HL-60 (cell line): ENCODE data around the gene SNTG2.

Experiments used
- DNase-seq, 2 experiments: peaks; one replicate each; pipeline ENCODE4 v3.0.0-alpha.2; 2010 to 2020; ENCODE audit warnings: low read depth in 1 of 2, low spot score in 1 of 2
- H3K27ac ChIP-seq: fragments of 250-450 bp; sonication (Bioruptor Pico); replicated peaks from 2 replicates; pipeline ENCODE4 v1.5.1; 2020; ENCODE audit warnings: mild to moderate bottlenecking, moderate library complexity
- H3K27me3 ChIP-seq: fragments of 250-450 bp; sonication (Bioruptor Pico); 2 replicates; pipeline ENCODE4 v1.5.1; 2021; ENCODE audit warnings: mild to moderate bottlenecking, moderate library complexity; ENCODE audit not compliant: insufficient read depth, poor library complexity, severe bottlenecking
- H3K4me3 ChIP-seq: replicated peaks from 2 replicates; pipeline ENCODE4 v1.5.1; 2011; ENCODE audit warnings: mild to moderate bottlenecking, control low read depth, low read length; ENCODE audit not compliant: insufficient read depth
- GABPA ChIP-seq: IDR thresholded peaks from 2 replicates; pipeline ENCODE4 v1.6.1; 2012; ENCODE audit warnings: low read depth
- POLR2AphosphoS5 ChIP-seq: IDR thresholded peaks from 2 replicates; pipeline ENCODE4 v1.6.1; 2012; ENCODE audit warnings: low read depth
- REST ChIP-seq: IDR thresholded peaks from 2 replicates; pipeline ENCODE4 v1.6.1; 2012; ENCODE audit warnings: low read depth; ENCODE audit not compliant: insufficient replicate concordance
- SPI1 ChIP-seq: IDR thresholded peaks from 2 replicates; pipeline ENCODE4 v1.6.1; 2012; ENCODE audit warnings: low read depth, mild to moderate bottlenecking, borderline replicate concordance
- TF ChIP-seq, protein P1 (sequence below): IDR thresholded peaks from one replicate; pipeline ENCODE4 v1.5.1; 2011; ENCODE audit warnings: low read length, control low read depth, inconsistent platforms; ENCODE audit not compliant: insufficient read depth

SNTG2 gene

GRCh38 chr2:1278125-1278524 is 327.5 kb downstream of the SNTG2 start:
- TF ChIP-seq, protein P1, sequence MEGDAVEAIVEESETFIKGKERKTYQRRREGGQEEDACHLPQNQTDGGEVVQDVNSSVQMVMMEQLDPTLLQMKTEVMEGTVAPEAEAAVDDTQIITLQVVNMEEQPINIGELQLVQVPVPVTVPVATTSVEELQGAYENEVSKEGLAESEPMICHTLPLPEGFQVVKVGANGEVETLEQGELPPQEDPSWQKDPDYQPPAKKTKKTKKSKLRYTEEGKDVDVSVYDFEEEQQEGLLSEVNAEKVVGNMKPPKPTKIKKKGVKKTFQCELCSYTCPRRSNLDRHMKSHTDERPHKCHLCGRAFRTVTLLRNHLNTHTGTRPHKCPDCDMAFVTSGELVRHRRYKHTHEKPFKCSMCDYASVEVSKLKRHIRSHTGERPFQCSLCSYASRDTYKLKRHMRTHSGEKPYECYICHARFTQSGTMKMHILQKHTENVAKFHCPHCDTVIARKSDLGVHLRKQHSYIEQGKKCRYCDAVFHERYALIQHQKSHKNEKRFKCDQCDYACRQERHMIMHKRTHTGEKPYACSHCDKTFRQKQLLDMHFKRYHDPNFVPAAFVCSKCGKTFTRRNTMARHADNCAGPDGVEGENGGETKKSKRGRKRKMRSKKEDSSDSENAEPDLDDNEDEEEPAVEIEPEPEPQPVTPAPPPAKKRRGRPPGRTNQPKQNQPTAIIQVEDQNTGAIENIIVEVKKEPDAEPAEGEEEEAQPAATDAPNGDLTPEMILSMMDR = no peak
- no peak for TF ChIP-seq POLR2AphosphoS5
- TF ChIP-seq SPI1 = no peak
- TF ChIP-seq REST = no peak
- no peak for TF ChIP-seq GABPA
- Histone ChIP-seq H3K27me3 (no peaks in the 10 kb centered on the region), H3K27ac (no peak overlapping the region), H3K4me3 (no peak overlapping the region)
- DNase-seq = no peak

DNA sequence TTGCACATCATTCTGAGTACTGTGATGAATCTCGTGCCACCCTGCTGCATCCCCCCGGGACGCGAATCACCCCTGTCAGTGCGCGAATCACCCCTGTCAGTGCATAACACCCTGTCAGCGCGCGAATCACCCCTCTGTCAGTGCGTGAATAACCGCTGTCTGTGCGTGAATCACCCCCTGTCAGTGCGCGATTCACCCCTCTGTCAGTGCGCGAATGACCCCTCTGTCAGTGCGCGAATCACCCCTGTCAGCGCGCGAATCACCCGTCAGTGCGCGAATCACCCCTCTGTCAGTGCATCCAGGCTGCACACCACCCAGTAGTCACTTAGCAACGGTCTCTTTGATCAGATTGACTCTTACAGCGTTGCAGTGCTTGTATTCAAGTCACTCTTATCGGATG is 328.2 kb downstream of the SNTG2 start:
- no peak overlapping the region for H3K27ac ChIP-seq
- no peak overlapping the region for H3K4me3 ChIP-seq
- no peak for TF ChIP-seq GABPA
- no peak for TF ChIP-seq POLR2AphosphoS5
- no peak for TF ChIP-seq REST
- TF ChIP-seq SPI1 = no peak
- TF ChIP-seq, protein P1 = no peak
- no peaks in the 10 kb centered on the region for H3K27me3 ChIP-seq
- DNase-seq = no peak

DNA sequence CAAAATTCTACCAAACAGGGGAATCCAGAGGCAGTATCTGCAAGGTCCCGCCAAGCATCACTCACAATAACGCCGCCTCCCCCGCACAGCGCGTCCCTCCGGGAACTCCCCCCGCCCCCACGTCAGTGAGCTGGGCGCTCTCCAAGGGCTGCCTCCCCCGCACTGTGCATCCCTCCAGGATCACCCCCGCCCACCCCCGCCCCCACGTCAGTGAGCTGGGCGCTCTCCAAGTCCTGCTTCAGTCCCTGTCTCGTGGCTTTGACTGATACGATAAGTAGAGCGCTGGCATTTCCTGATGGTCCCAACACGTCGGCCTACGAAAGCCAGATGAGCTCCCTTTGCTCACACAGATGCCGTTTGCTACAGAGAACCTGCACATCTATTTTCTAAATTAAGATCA is 331.9 kb downstream of the SNTG2 start:
- Histone ChIP-seq H3K4me3 (no peak overlapping the region), H3K27me3 (no peaks in the 10 kb centered on the region), H3K27ac (no peak overlapping the region)
- no peak for DNase-seq
- no peak for TF ChIP-seq POLR2AphosphoS5

DNA sequence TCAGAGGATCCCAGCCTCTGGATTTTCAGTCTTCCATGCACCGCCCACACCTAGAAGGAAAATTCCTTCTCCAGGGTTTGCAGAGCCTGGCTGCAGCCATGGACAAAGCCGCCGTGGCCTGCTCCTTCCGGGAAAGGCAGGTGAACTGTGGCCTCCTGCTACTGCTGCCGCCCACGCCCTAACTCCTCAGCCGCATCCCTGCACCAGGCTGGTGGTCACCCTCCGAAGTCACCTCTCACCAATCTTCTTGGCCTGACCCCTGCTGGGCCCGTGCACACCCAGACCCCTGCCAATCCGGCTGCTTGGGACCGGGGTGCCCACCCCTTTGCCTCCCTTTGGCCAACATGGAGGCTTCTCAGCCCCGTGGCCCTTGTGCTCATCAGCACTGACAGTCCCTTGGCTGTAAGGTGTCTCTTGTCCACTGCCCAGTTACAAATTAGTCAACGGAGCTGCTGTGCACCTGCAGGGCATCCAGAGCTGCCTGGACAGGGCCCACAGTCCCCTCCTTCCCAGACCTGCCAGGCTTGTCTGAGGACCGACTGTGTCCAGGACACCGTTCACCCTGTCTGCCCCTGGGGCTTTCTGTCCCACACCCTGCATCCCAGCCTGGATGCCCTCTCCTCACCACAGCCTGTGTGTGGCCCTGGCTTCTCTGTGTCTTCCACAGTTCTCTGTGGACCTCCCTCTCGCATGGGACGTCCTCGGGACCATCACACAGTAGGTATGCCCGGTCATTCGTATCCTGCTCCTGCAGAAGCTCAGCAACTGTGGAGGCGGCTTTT is 332.6 kb downstream of the SNTG2 start:
- no peak overlapping the region for H3K27ac ChIP-seq
- DNase-seq = no peak
- TF ChIP-seq GABPA = no peak
- TF ChIP-seq, protein P1 = no peak
- TF ChIP-seq REST = no peak
- H3K4me3 ChIP-seq = no peak overlapping the region
- H3K27me3 ChIP-seq = no peaks in the 10 kb centered on the region
